Right atrium auricular region (tissue), 2 donors: ENCODE results near the gene EHD3. TPM values are rescaled to one million over a fixed set of nuclear protein-coding genes. Genes with fewer than 3 reads are reported as not detected.
"Not testable (repeated sequence)": the region's sequence is repeated elsewhere in the genome, so short reads cannot be mapped to it uniquely, and the experiment has no call there.

Source experiments
- DNase-seq: peaks from one replicate; pipeline ENCODE4 v3.0.0-alpha.2; 2019; ENCODE audit warnings: low spot score
- H3K27ac ChIP-seq, 2 donors: fragments of 200-600 bp; sonication (generic); 1 replicate in 1 of 2; 2 replicates in 1 of 2; pipeline ENCODE4 v1.5.1; 2016 to 2019
- H3K27me3 ChIP-seq, 2 donors: fragments of 200-600 bp; sonication (generic); one replicate each; pipeline versions ENCODE4 v1.5.1 to v1.6.0; 2017 to 2019
- H3K36me3 ChIP-seq: fragments of 200-600 bp; sonication (generic); one replicate; pipeline ENCODE4 v1.5.1; 2016
- H3K4me1 ChIP-seq, 2 donors: fragments of 200-600 bp; sonication (generic); one replicate each; pipeline versions ENCODE4 v1.5.1 to v1.6.0; 2017 to 2019
- H3K4me3 ChIP-seq, 2 donors: fragments of 200-600 bp; sonication (generic); 1 replicate in 1 of 2; 2 replicates in 1 of 2; pipeline ENCODE4 v1.5.1; 2017 to 2019; ENCODE audit warnings: mild to moderate bottlenecking in 1 of 2, moderate library complexity in 1 of 2
- H3K9me3 ChIP-seq, 2 donors: fragments of 200-600 bp; sonication (generic); one replicate each; pipeline ENCODE4 v1.5.1; 2019
- total RNA-seq, 2 donors: library from RNA; depleted of rRNA; stranded (reverse); fragments of >200 nt; gene quantifications; one replicate each; pipeline ENCODE4 v1.1.0, GENCODE V29; 2016
- TF ChIP-seq, protein P1 (sequence below), 2 donors: fragments of 200-600 bp; sonication (generic); IDR thresholded peaks; one replicate each; pipeline ENCODE4 v1.5.1; 2019; ENCODE audit warnings: antibody characterized with exemption in 2 of 2

EHD3 gene
- total RNA-seq, 2 donors from 2014 or later: 10.6 to 12.5 TPM

GRCh38 chr2:31275976-31276375 is 42.0 kb downstream of the EHD3 start:
- H3K4me1 ChIP-seq: peaks cover 0 to 22% of the 10 kb centered on the region in 2 donors
- peak overlapping the region in 1 of 2 donors; percentile 17 for H3K27ac ChIP-seq

GRCh38 chr2:31277621-31278020 is 43.7 kb downstream of the EHD3 start:
- Histone ChIP-seq H3K27ac (no peak overlapping the region), H3K9me3 (no peaks in the 10 kb centered on the region), H3K4me1 (peaks cover 0 to 18% of the 10 kb centered on the region in 2 donors), H3K36me3 (no peaks in the 10 kb centered on the region), H3K4me3 (no peak overlapping the region), H3K27me3 (no peaks in the 10 kb centered on the region)
- TF ChIP-seq, protein P1, sequence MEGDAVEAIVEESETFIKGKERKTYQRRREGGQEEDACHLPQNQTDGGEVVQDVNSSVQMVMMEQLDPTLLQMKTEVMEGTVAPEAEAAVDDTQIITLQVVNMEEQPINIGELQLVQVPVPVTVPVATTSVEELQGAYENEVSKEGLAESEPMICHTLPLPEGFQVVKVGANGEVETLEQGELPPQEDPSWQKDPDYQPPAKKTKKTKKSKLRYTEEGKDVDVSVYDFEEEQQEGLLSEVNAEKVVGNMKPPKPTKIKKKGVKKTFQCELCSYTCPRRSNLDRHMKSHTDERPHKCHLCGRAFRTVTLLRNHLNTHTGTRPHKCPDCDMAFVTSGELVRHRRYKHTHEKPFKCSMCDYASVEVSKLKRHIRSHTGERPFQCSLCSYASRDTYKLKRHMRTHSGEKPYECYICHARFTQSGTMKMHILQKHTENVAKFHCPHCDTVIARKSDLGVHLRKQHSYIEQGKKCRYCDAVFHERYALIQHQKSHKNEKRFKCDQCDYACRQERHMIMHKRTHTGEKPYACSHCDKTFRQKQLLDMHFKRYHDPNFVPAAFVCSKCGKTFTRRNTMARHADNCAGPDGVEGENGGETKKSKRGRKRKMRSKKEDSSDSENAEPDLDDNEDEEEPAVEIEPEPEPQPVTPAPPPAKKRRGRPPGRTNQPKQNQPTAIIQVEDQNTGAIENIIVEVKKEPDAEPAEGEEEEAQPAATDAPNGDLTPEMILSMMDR (IDR thresholded peaks at IDR 0.05): no peak
- no peak for DNase-seq

More at GRCh38 chr2:31275976-31276375, 42.0 kb downstream of the EHD3 start:
- H3K27me3 ChIP-seq: no peaks in the 10 kb centered on the region
- H3K9me3 ChIP-seq: no peaks in the 10 kb centered on the region
- H3K4me3 ChIP-seq: no peak overlapping the region
- TF ChIP-seq, protein P1 (IDR thresholded peaks at IDR 0.05): no peak
- peak; percentile 60 for DNase-seq
- H3K36me3 ChIP-seq: no peaks in the 10 kb centered on the region

GRCh38 chr2:31282634-31283033 is 48.7 kb downstream of the EHD3 start:
- peaks cover 0 to 4% of the 10 kb centered on the region in 2 donors for H3K4me1 ChIP-seq
- H3K9me3 ChIP-seq: no peaks in the 10 kb centered on the region
- H3K4me3 ChIP-seq: no peak overlapping the region
- H3K27ac ChIP-seq: no peak overlapping the region
- TF ChIP-seq, protein P1 (IDR thresholded peaks at IDR 0.05): no peak
- no peak for DNase-seq
- no peaks in the 10 kb centered on the region for H3K36me3 ChIP-seq
- no peaks in the 10 kb centered on the region for H3K27me3 ChIP-seq

- not testable (repeated sequence) for H3K4me3 ChIP-seq, H3K4me1 ChIP-seq, H3K27me3 ChIP-seq, H3K27ac ChIP-seq, H3K9me3 ChIP-seq, DNase-seq, H3K36me3 ChIP-seq
These were observed 49.4 kb downstream of the EHD3 start for GRCh38 chr2:31283193-31283919.

- H3K4me3 ChIP-seq: no peak overlapping the region
- no peaks in the 10 kb centered on the region for H3K9me3 ChIP-seq
- no peaks in the 10 kb centered on the region for H3K4me1 ChIP-seq
- no peaks in the 10 kb centered on the region for H3K36me3 ChIP-seq
- no peak for DNase-seq
- H3K27ac ChIP-seq: no peak overlapping the region
- no peaks in the 10 kb centered on the region for H3K27me3 ChIP-seq
- TF ChIP-seq, protein P1 (IDR thresholded peaks at IDR 0.05): no peak
These were observed 50.2 kb downstream of the EHD3 start for GRCh38 chr2:31284107-31284506.

DNA sequence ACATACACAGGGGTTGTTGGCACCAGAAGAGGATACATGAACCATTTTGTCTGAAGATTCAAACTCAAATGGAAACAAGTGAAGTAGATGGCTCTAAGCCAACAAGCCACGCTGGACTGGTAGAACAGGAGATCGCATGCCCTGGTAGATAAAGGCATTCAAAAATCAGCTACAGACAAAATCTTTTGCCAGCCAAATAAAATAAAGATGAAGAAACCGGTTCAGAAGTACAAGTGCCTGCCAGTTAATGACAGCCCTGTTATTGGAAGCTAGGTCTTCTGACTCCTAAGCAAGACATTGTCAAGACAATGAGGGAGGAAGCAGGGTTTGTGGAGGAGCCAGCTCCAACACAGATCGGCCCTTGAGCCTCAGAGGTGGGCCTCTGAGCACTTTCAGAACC is 52.3 kb downstream of the EHD3 start:
- Histone ChIP-seq H3K4me3 (no peak overlapping the region), H3K4me1 (no peaks in the 10 kb centered on the region), H3K27ac (no peak overlapping the region), H3K27me3 (no peaks in the 10 kb centered on the region), H3K9me3 (no peaks in the 10 kb centered on the region), H3K36me3 (no peaks in the 10 kb centered on the region)
- TF ChIP-seq, protein P1 (IDR thresholded peaks at IDR 0.05): no peak
- no peak for DNase-seq
